HL-60 (cell line): ENCODE results near the gene AGMO.

Experiments used
- DNase-seq, 2 experiments: peaks; one replicate each; pipeline ENCODE4 v3.0.0-alpha.2; 2010 to 2020; ENCODE audit warnings: low read depth in 1 of 2, low spot score in 1 of 2
- H3K27ac ChIP-seq: fragments of 250-450 bp; sonication (Bioruptor Pico); replicated peaks from 2 replicates; pipeline ENCODE4 v1.5.1; 2020; ENCODE audit warnings: mild to moderate bottlenecking, moderate library complexity
- H3K27me3 ChIP-seq: fragments of 250-450 bp; sonication (Bioruptor Pico); 2 replicates; pipeline ENCODE4 v1.5.1; 2021; ENCODE audit warnings: mild to moderate bottlenecking, moderate library complexity; ENCODE audit not compliant: insufficient read depth, poor library complexity, severe bottlenecking
- H3K4me3 ChIP-seq: replicated peaks from 2 replicates; pipeline ENCODE4 v1.5.1; 2011; ENCODE audit warnings: mild to moderate bottlenecking, control low read depth, low read length; ENCODE audit not compliant: insufficient read depth
- CTCF ChIP-seq: IDR thresholded peaks from one replicate; pipeline ENCODE4 v1.5.1; 2011; ENCODE audit warnings: low read length, control low read depth, inconsistent platforms; ENCODE audit not compliant: insufficient read depth
- GABPA ChIP-seq: IDR thresholded peaks from 2 replicates; pipeline ENCODE4 v1.6.1; 2012; ENCODE audit warnings: low read depth
- POLR2AphosphoS5 ChIP-seq: IDR thresholded peaks from 2 replicates; pipeline ENCODE4 v1.6.1; 2012; ENCODE audit warnings: low read depth
- REST ChIP-seq: IDR thresholded peaks from 2 replicates; pipeline ENCODE4 v1.6.1; 2012; ENCODE audit warnings: low read depth; ENCODE audit not compliant: insufficient replicate concordance
- SPI1 ChIP-seq: IDR thresholded peaks from 2 replicates; pipeline ENCODE4 v1.6.1; 2012; ENCODE audit warnings: low read depth, mild to moderate bottlenecking, borderline replicate concordance

Gene AGMO

GRCh38 chr7:15463801-15464666 is 97.8 kb downstream of the AGMO start:
- no peaks in the 10 kb centered on the region for H3K27me3 ChIP-seq
- DNase-seq: no peak
- no peak overlapping the region for H3K27ac ChIP-seq
- no peak for TF ChIP-seq SPI1
- H3K4me3 ChIP-seq: no peak overlapping the region

GRCh38 chr7:15462721-15463389 is 99.0 kb downstream of the AGMO start:
- TF ChIP-seq CTCF: no peak
- TF ChIP-seq SPI1: no peak
- no peak for TF ChIP-seq REST
- TF ChIP-seq GABPA: no peak
- no peak for TF ChIP-seq POLR2AphosphoS5
- no peak overlapping the region for H3K27ac ChIP-seq
- H3K4me3 ChIP-seq: no peak overlapping the region
- no peak for DNase-seq
- no peaks in the 10 kb centered on the region for H3K27me3 ChIP-seq

GRCh38 chr7:15461576-15461975 is 100.2 kb downstream of the AGMO start:
- DNase-seq: no peak
- no peaks in the 10 kb centered on the region for H3K27me3 ChIP-seq
- TF ChIP-seq SPI1: no peak
- no peak for TF ChIP-seq REST
- no peak for TF ChIP-seq GABPA
- no peak for TF ChIP-seq CTCF
- no peak for TF ChIP-seq POLR2AphosphoS5
- H3K27ac ChIP-seq: no peak overlapping the region
- H3K4me3 ChIP-seq: no peak overlapping the region

- DNase-seq: no peak
- Histone ChIP-seq H3K4me3 (no peak overlapping the region), H3K27ac (no peak overlapping the region), H3K27me3 (no peaks in the 10 kb centered on the region)
- TF ChIP-seq GABPA: no peak
- TF ChIP-seq SPI1: no peak
- no peak for TF ChIP-seq POLR2AphosphoS5
- no peak for TF ChIP-seq REST
- TF ChIP-seq CTCF: no peak
Observed at GRCh38 chr7:15459018-15459615, 102.7 kb downstream of the AGMO start.
